NT2/D1 (cell line): ENCODE results near the gene GOLGA8J.
"Not testable (repeated sequence)": the region's sequence is repeated elsewhere in the genome, so short reads cannot be mapped to it uniquely, and the experiment has no call there.

Experiments used
- YY1 ChIP-seq: IDR thresholded peaks from 2 replicates; pipeline ENCODE4 v1.6.1; 2011; ENCODE audit not compliant: insufficient read length, insufficient read depth
- ZNF274 ChIP-seq: IDR thresholded peaks from 2 replicates; pipeline ENCODE4 v1.6.1; 2011; ENCODE audit warnings: mild to moderate bottlenecking, low read depth, low read length

- TF ChIP-seq YY1, ZNF274: not testable (repeated sequence)
These were observed 20.1 kb downstream of the GOLGA8J start for GRCh38 chr15:30102890-30103289.
